Testis (tissue), 3 donors: ENCODE data around the gene ADCK2. TPM values are rescaled to one million over a fixed set of nuclear protein-coding genes. Genes with fewer than 3 reads are reported as not detected.

Experiments
- DNase-seq: peaks from one replicate; pipeline ENCODE4 v3.0.0-alpha.2; 2019
- H3K27ac ChIP-seq, 2 donors: fragments of 200-600 bp; sonication (generic); one replicate each; pipeline ENCODE4 v1.5.1; 2019
- H3K27me3 ChIP-seq: fragments of 200-600 bp; sonication (generic); one replicate; pipeline ENCODE4 v1.5.1; 2019
- H3K36me3 ChIP-seq: fragments of 200-600 bp; sonication (generic); one replicate; pipeline ENCODE4 v1.5.1; 2017; ENCODE audit warnings: low read depth; ENCODE audit errors: missing control alignments
- H3K4me1 ChIP-seq: fragments of 200-600 bp; sonication (generic); one replicate; pipeline ENCODE4 v1.5.1; 2019
- H3K4me3 ChIP-seq, 2 donors: fragments of 200-600 bp; sonication (generic); one replicate each; pipeline ENCODE4 v1.5.1; 2017 to 2019
- H3K9me3 ChIP-seq: fragments of 200-600 bp; sonication (generic); one replicate; pipeline ENCODE4 v1.5.1; 2017
- CTCF ChIP-seq, 3 experiments: fragments of 450-650 bp in 2 of 3; fragments of 200-600 bp in 1 of 3; sonication (generic) in 1 of 3; IDR thresholded peaks; one replicate each; pipeline ENCODE4 v1.5.1; 2016 to 2019; ENCODE audit warnings: antibody characterized with exemption in 3 of 3, mild to moderate bottlenecking in 2 of 3, moderate library complexity in 1 of 3
- POLR2A ChIP-seq: fragments of 450-650 bp; IDR thresholded peaks from one replicate; pipeline ENCODE4 v1.6.1; 2017; ENCODE audit warnings: antibody characterized with exemption, mild to moderate bottlenecking, moderate library complexity
- WGBS, 2 donors: methylation state at CpG; one replicate each; pipeline ENCODE4 v1.1.5; 2018; 5-methylcytosine and 5-hydroxymethylcytosine counted together
- intact Hi-C: fragments of 100-400 bp; cut with DNase I; formaldehyde crosslinking; loops from one replicate; pipeline ENCODE4 v1.15.1; 2023; ENCODE audit warnings: low total_unique reads
- polyA plus RNA-seq: library from polyadenylated mRNA; stranded (reverse); fragments of 350-450 nt; fragmentation: Illumina TruSeq; extraction: RNeasy Lipid Tissue Mini Kit (QIAGEN cat#74804); gene quantifications from one replicate; pipeline ENCODE4 v1.2.3, GENCODE V29; 2014; ENCODE audit warnings: low read depth, low replicate concordance; ENCODE audit not compliant: insufficient read depth
- total RNA-seq, 2 donors: library from RNA; depleted of rRNA; stranded (reverse); fragments of >200 nt; gene quantifications; one replicate each; pipeline ENCODE4 v1.2.3, GENCODE V29; 2016

ADCK2 gene
- total and polyA plus RNA-seq, 3 donors from 2014 or later: 12.9 to 21.2 (median 20.4) TPM

- 90 to 92% methylated on average over 20 of the region's 20 CpGs for WGBS, 2 donors
- no peaks in the 10 kb centered on the region for H3K4me1 ChIP-seq
- no peaks in the 10 kb centered on the region for H3K36me3 ChIP-seq
- no peaks in the 10 kb centered on the region for H3K27me3 ChIP-seq
- intact Hi-C loops: no loop called here
- no peaks in the 10 kb centered on the region for H3K9me3 ChIP-seq
- no peak overlapping the region for H3K4me3 ChIP-seq
- no peak for DNase-seq
- TF ChIP-seq CTCF (IDR thresholded peaks at IDR 0.05) (no peak), POLR2A (no peak)
- H3K27ac ChIP-seq: no peak overlapping the region
These were observed 11.6 kb downstream of the ADCK2 start for GRCh38 chr7:140684066-140684950.

GRCh38 chr7:140685407-140686087 lies 12.8 kb downstream of the ADCK2 start:
- WGBS, 2 donors: 69 to 70% methylated on average over 9 to 10 of the region's 10 CpGs
- H3K27ac ChIP-seq: no peak overlapping the region
- TF ChIP-seq CTCF (IDR thresholded peaks at IDR 0.05) (no peak), POLR2A (no peak)
- no peaks in the 10 kb centered on the region for H3K4me1 ChIP-seq
- no peak for DNase-seq
- H3K36me3 ChIP-seq: no peaks in the 10 kb centered on the region
- H3K9me3 ChIP-seq: no peaks in the 10 kb centered on the region
- intact Hi-C loops: no loop called here
- H3K27me3 ChIP-seq: no peaks in the 10 kb centered on the region
- H3K4me3 ChIP-seq: no peak overlapping the region

DNA sequence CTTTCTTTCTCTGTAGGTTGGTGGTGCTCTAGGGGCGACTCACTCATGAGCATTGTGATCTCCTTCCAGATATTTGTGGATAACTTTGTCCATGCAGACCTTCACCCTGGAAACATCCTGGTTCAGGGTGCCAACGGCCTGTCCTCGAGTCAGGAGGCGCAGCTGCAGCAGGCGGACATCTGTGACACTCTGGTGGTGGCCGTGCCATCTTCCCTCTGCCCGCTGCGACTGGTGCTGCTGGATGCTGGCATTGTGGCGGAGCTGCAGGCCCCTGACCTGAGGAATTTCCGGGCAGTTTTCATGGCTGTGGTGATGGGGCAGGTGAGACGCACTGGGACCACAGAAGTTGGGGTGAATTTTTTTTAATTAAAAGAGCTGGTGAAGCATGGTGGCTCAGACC lies 14.2 kb downstream of the ADCK2 start:
- Histone ChIP-seq H3K36me3 (no peaks in the 10 kb centered on the region), H3K27me3 (no peaks in the 10 kb centered on the region), H3K9me3 (no peaks in the 10 kb centered on the region), H3K4me1 (no peaks in the 10 kb centered on the region), H3K27ac (no peak overlapping the region), H3K4me3 (no peak overlapping the region)
- intact Hi-C loops: no loop called here
- DNase-seq: no peak
- no peak for TF ChIP-seq POLR2A
- no peak for TF ChIP-seq CTCF (IDR thresholded peaks at IDR 0.05)
- WGBS, 2 donors: 92 to 96% methylated on average over 11 of the region's 11 CpGs

GRCh38 chr7:140688341-140688740 lies 15.6 kb downstream of the ADCK2 start:
- no peak for DNase-seq
- H3K4me1 ChIP-seq: no peaks in the 10 kb centered on the region
- H3K27me3 ChIP-seq: no peaks in the 10 kb centered on the region
- no peak overlapping the region for H3K27ac ChIP-seq
- intact Hi-C loops: no loop called here
- WGBS, 2 donors: 80 to 98% methylated on average over 6 of the region's 6 CpGs
- TF ChIP-seq CTCF (IDR thresholded peaks at IDR 0.05) (no peak), POLR2A (no peak)
- no peak overlapping the region for H3K4me3 ChIP-seq
- no peaks in the 10 kb centered on the region for H3K9me3 ChIP-seq
- no peaks in the 10 kb centered on the region for H3K36me3 ChIP-seq
